ENCODE measurements around the gene SORCS3. TPM values are rescaled to one million over a fixed set of nuclear protein-coding genes. Genes with fewer than 3 reads are reported as not detected.

SORCS3 gene
- total and polyA plus RNA-seq, 2 donors (not counting 1 experiment from before 2014, with no cell fraction given) = not detected

- H3K79me2 ChIP-seq (ENCODE audit: control insufficient read depth, insufficient read depth, low read length) = no peaks in the 10 kb centered on the region
- no peaks in the 10 kb centered on the region for H3K36me3 ChIP-seq (replicated peaks in 1 of 2; ENCODE audit: control extremely low read depth in 1 of 2, control insufficient read depth in 1 of 2, extremely low read depth in 1 of 2, insufficient read depth in 2 of 2, low read length in 1 of 2)
- Mint-ChIP-seq H3K4me1 (no peaks in the 10 kb centered on the region), H3K27me3 (no peaks in the 10 kb centered on the region), H3K27ac (no peak overlapping the region), H3K9me3 (ENCODE audit: insufficient read depth) (no peaks in the 10 kb centered on the region), H3K4me3 (no peak overlapping the region)
- no peak overlapping the region for H2AFZ ChIP-seq (ENCODE audit: insufficient read depth, low read depth, low read length, poor library complexity, severe bottlenecking)
- no peak for TF ChIP-seq EZH2 (IDR thresholded peaks at IDR 0.05; ENCODE audit: borderline replicate concordance, insufficient read depth, low read depth, low read length, poor library complexity, severe bottlenecking)
- H3K4me3 ChIP-seq (ENCODE audit: control extremely low read depth in 1 of 5, extremely low read depth in 1 of 5, insufficient read depth in 1 of 5, low read depth in 2 of 5, low read length in 4 of 5) = no peak overlapping the region
- ChIA-PET CTCF (no interaction called here), POLR2A (no interaction called here)
- no peak overlapping the region for H3K9ac ChIP-seq (ENCODE audit: low read length)
- H3K9me3 ChIP-seq (ENCODE audit: control extremely low read depth in 1 of 3, control insufficient read depth in 2 of 3, insufficient read depth in 1 of 3, low read length in 2 of 3) = no peaks in the 10 kb centered on the region
- H4K20me1 ChIP-seq (ENCODE audit: control insufficient read depth, insufficient read depth, low read length, poor library complexity, severe bottlenecking) = no peaks in the 10 kb centered on the region
- intact Hi-C loops (cut with micrococcal nuclease) = no loop called here
- no peaks in the 10 kb centered on the region for H3K4me1 ChIP-seq (ENCODE audit: control insufficient read depth in 2 of 2, insufficient read depth in 2 of 2, low read length in 2 of 2)
- no peak overlapping the region for H3K4me2 ChIP-seq (replicated peaks; ENCODE audit: low read depth, low read length, poor library complexity, severe bottlenecking)
- DNase-seq (no peak), ATAC-seq (ENCODE audit: low read depth) (no peak)
- no peaks in the 10 kb centered on the region for H3K27me3 ChIP-seq (replicated peaks in 1 of 4; ENCODE audit: control extremely low read depth in 1 of 4, control insufficient read depth in 3 of 4, insufficient read depth in 4 of 4, low read length in 3 of 4)
- no peak overlapping the region for H3K27ac ChIP-seq (ENCODE audit: low read length in 2 of 2)
Observed at GRCh38 chr10:105181626-105182025, 540.5 kb downstream of the SORCS3 start.

- ChIA-PET CTCF (no interaction called here), POLR2A (no interaction called here)
- Mint-ChIP-seq H3K27ac (no peak overlapping the region), H3K27me3 (no peaks in the 10 kb centered on the region), H3K4me1 (no peaks in the 10 kb centered on the region), H3K4me3 (no peak overlapping the region), H3K9me3 (ENCODE audit: insufficient read depth) (no peaks in the 10 kb centered on the region)
- Histone ChIP-seq H2AFZ (ENCODE audit: insufficient read depth, low read depth, low read length, poor library complexity, severe bottlenecking) (no peak overlapping the region), H3K4me2 (replicated peaks; ENCODE audit: low read depth, low read length, poor library complexity, severe bottlenecking) (no peak overlapping the region), H3K9me3 (ENCODE audit: control extremely low read depth in 1 of 3, control insufficient read depth in 2 of 3, insufficient read depth in 1 of 3, low read length in 2 of 3) (no peaks in the 10 kb centered on the region), H3K4me1 (ENCODE audit: control insufficient read depth in 2 of 2, insufficient read depth in 2 of 2, low read length in 2 of 2) (no peaks in the 10 kb centered on the region), H3K27ac (ENCODE audit: low read length in 2 of 2) (no peak overlapping the region), H3K9ac (ENCODE audit: low read length) (no peak overlapping the region), H3K79me2 (ENCODE audit: control insufficient read depth, insufficient read depth, low read length) (no peaks in the 10 kb centered on the region), H4K20me1 (ENCODE audit: control insufficient read depth, insufficient read depth, low read length, poor library complexity, severe bottlenecking) (no peaks in the 10 kb centered on the region), H3K36me3 (replicated peaks in 1 of 2; ENCODE audit: control extremely low read depth in 1 of 2, control insufficient read depth in 1 of 2, extremely low read depth in 1 of 2, insufficient read depth in 2 of 2, low read length in 1 of 2) (no peaks in the 10 kb centered on the region), H3K27me3 (replicated peaks in 1 of 4; ENCODE audit: control extremely low read depth in 1 of 4, control insufficient read depth in 3 of 4, insufficient read depth in 4 of 4, low read length in 3 of 4) (no peaks in the 10 kb centered on the region), H3K4me3 (ENCODE audit: control extremely low read depth in 1 of 5, extremely low read depth in 1 of 5, insufficient read depth in 1 of 5, low read depth in 2 of 5, low read length in 4 of 5) (no peak overlapping the region)
- 89% methylated on average over 4 of the region's 4 CpGs for WGBS (ENCODE audit: insufficient coverage)
- intact Hi-C loops (cut with micrococcal nuclease) = no loop called here
- ATAC-seq (ENCODE audit: low read depth) = no peak
- no peak for DNase-seq
- no peak for TF ChIP-seq EZH2 (IDR thresholded peaks at IDR 0.05; ENCODE audit: borderline replicate concordance, insufficient read depth, low read depth, low read length, poor library complexity, severe bottlenecking)
- no peak for TF ChIP-seq CTCF (IDR thresholded peaks at IDR 0.05)
Observed at GRCh38 chr10:105183536-105183935, 542.4 kb downstream of the SORCS3 start.

Measured in B cell (primary cell).